SKM-1 (cell line): ENCODE data around the gene KLRK1.
"Not testable (repeated sequence)": the region's sequence is repeated elsewhere in the genome, so short reads cannot be mapped to it uniquely, and the experiment has no call there.

Source experiments
- DNase-seq: peaks from one replicate; lab custom pipeline; 2025; ENCODE audit not compliant: unreplicated experiment; lab: John Stamatoyannopoulos, UW

The KLRK1 gene

DNA sequence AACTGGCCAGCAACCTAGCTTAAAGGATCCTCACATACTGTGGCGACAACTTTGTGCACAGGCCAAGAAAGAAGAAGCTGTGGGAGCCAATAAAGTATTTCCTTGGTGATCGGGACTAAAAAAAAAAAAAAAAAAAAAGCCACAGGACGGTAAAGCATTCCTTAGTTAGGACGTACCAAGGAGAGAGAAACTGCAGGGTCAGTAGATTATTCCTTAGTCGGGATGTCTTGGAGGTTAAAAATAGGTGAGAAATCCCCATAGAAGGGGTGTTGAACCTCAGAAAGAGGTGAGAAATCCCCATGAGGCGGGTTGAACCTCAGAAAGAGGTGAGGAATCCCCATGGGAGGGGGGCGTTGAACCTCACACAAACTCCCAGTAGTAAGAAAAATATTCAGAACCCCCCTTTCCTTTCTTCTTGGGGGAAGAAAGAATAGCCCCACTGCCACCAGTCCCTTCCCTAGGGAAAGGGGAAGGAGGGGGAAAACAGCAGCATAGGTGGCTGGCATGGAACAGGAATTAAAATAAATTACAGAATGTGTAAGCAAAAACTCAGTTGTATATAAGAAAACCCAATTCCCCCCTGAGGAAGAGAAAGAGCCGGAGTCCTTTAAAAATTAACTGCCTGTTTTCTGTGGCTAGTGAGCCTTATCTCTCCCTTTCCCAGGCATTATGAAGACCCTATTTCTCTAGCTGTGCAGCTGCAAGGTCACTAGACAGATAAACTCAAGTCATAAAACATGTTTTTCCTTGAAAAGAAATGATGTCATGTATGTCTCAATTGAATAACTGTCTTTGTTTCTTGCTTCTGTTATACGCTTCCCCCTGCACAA is 26.8 kb downstream of the KLRK1 start:
- no peak for DNase-seq

DNA sequence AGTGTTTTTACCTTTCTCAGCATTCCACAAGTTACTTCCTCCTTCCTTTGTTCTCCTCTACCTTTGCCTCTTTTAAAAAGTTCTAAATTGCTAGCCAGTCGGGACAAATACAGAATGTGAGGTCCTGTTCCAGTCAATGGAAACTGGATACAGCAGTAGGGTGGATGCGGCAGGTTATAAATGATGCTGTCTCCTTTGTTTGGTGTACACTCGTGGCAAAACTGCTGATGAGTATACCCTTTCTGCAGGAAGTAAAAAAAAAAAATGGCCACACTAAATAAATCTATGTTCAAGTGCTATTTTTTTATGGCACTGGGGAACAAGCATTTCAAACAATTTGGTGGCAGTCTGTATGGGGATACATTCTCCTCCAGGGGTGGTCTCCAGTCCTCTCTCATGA is 27.5 kb downstream of the KLRK1 start:
- no peak for DNase-seq

DNA sequence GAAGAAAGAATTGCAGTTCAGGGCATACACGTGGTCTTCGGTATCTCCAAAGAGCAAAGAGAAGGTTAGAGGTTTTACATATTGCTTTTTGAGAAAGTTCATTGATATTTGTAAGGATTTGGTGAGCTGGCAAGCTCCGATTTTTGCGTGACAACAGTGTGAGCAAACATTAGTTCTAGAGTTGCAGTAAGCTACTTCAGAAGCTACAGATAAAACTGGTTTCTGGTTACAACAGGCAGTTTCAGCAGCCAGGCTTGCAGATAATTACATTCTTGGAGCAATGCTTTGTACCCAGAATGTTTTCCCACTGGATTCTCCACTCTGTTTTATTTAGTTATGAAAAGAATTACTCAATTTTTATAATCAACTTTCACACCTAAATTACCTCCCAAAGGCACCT is 28.2 kb downstream of the KLRK1 start:
- DNase-seq = no peak

DNA sequence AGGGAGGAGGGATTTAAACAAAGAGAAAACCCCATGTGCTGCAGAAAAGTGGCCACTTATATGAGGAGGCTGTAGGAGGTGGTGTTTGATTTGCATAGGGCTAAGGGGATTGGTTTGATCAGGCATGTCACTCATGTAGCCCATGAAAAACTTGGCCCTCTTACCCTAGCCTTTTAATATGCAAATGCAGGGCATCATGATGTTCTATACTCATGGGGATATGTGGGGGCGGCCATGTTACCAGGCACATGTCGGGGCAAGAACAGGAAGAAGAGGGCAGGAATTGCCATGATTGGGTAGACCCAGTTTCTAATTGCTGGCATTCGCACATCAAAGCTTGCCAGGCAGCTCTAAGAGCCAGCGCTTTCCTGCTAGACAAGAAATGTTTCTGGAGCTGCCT is 28.8 kb downstream of the KLRK1 start:
- no peak for DNase-seq

DNA sequence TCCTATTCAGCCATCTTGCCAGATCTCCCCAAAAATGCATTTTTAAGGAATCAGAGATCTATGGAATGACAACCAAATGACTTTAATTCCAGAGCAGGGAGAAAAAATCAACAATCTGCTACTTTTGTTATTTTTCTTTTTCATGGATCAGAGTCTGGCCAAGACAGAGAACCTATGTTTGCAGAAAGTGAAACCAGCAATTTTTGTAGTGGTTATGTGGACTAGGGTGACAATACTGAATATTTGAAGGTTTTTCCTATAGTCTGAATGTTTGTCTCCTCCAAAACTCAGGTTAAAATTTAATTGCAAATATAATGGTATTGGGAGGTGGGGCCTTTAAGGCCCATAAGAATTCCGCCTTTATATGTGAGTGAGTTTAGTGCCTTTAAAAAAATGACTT is 30.9 kb downstream of the KLRK1 start:
- DNase-seq = no peak

DNA sequence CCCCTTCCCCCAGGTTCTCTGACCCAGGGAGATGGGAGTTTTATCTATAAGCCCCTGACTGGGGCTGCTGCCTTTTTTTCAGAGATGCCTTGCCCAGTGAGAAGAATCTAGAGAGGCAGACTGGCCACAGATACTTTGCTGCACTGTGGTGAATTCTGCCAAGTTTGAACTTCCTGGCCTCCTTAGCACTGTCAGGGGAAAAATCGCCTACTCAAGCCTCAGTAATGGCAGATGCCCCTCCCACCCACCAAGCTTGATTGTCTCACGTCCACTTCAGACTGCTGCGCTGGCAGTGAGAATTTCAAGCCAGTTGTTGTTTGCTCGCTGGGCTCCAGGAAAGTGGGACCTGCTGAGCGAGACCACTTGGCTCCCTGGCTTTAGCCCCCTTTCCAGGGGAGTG is 31.7 kb downstream of the KLRK1 start:
- no peak for DNase-seq

DNA sequence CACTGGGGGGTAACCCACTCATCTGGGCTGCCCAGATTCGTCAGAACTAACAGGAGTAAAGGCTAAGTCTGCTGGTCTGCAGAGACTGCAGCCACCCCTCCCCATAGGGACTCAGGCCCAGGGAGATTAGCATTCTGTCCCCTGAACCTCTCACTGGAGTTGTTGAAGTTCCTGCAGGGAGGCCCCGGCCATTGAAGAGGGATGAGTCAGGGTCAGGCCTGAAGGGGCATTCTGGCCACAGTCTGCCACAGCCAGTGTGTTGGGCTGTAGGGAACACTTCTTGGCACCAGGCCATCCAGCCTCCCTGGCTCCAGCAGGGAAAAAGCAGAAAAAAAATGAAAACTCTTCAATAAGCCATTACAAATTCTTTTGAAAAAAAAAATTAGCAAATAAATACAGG is 35.3 kb downstream of the KLRK1 start:
- no peak for DNase-seq

DNA sequence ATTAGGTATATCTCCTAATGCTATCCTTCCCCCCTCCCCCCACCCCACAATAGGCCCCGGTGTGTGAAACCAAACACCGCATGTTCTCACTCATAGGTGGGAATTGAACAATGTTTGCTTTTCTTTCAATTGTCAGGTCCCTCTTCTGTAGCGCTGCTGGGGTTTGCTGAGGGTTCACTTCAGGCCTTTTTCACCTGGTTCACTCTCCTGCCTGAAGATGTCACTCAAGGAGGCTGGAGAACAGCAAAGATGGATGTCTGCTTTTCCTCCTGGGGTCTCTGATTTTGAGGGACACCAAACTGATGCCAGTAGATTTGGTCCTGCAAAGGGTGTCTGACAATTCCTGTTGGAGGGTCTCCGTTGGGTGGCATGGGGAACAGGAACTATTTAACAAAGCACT is 35.8 kb downstream of the KLRK1 start:
- no peak for DNase-seq

DNA sequence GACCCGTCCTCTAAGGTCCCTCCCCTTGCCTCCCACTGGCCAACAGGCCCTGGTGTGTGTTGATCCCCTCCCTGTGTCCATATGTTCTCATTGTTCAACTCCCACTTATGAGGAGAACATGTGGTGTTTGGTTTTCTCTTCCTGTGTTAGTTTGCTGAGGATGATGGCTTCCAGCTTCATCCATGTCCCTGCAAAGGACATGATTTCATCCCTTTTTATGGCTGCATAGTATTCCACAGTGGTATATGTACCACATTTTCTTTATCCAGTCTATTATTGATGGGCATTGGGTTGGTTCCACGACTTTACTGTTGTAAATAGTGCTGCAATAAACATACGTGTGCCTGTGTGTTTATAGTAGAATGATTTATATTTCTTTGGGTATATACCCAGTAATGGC is 38.4 kb downstream of the KLRK1 start:
- not testable (repeated sequence) for DNase-seq

DNA sequence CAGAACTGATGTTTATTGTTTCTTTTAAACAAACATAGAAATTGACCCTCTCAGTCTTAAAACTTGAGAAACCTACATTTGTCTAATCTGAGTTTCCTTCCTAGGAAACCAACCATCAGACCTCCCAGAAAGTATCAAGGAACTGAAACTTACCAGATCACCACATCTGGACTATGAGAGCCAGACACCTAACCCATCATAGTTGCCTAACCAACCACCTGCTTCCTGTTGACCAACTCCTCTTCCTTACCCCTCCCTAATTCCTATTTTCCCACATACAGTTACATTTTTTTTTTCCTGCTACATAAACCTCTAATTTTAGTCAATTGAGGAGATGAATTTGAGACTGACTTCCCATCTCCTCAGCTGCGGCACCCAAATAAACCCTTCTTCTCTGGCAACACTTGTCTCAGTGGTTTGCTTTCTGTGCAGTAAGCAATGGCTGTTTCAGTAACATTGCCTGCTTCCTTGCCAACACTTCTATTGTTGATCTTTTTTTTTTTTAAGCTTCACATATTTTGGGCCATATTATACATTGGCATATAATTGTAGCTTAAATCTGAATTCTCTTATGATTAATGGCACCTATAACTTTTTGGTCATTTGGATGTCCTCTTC is 47.8 kb downstream of the KLRK1 start:
- no peak for DNase-seq

DNA sequence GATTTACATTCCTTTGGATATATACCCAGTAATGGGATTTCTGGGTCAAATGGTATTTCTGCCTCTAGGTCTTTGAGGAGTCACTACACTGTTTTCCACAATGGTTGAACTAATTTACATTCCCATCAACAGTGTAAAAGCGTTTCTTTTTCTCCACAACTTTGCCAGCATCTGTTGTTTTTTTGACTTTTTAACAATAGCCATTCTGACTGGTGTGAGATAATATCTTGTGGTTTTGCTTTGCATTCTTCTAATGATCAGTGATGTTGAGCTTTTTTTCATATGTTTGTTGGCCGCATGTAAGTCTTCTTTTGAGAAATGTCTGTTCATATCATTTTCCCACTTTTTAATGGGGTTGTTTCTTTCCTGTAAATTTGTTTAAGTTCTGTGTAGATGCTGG is 48.9 kb downstream of the KLRK1 start:
- not testable (repeated sequence) for DNase-seq

DNA sequence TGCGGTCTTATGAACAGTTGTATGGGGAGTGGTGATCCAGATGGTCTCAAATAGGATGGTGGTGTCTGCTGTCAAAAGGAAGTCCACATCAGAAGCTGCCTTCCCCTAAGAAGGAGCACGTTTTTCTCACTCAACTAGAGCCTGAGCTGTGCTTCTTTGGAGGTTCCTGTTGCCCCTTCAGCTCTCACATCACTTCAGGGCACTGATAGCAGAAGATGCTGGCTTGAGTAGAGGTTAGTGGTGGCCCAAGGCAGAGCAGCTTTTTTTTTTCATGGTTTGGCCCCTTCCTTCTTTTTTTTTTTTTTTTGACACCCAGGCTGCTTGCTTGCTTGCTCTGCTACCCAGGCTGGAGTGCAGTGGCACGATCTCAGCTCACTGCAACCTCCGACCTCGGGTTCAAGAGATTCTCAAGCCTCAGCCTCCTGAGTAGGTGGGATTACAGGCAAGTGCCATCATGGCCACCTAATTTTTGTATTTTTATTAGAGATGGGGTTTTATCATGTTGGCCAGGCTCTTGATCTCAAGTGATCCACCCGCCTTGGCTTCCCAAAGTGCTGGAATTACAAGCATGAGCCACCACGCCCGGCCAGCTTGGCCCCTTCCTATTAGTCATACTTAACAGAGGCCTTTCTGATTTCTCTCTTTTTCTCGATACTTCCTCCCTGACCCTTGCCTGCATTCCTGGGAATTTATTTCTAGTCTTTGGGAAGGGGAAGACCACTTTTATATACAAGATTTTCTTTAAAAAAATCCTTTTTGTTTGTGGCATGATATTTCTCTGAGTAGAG is 50.6 kb downstream of the KLRK1 start:
- no peak for DNase-seq

DNA sequence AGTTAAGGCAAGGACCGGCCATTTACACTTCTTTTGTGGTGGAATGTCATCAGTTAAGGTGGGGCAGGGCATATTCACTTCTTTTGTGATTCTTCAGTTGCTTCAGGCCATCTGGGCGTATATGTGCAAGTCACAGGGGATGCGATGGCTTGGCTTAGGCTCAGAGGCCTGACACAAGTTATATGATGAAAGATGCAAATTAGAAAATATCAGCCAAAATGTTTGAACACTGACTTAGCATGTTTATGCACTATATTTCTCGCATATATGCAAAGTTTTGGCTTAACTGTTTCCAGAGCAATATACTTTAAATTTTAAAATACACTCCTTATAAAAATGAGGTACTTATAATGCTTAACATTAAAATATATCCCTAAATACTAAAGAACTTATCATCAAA is 51.4 kb downstream of the KLRK1 start:
- DNase-seq = not testable (repeated sequence)

DNA sequence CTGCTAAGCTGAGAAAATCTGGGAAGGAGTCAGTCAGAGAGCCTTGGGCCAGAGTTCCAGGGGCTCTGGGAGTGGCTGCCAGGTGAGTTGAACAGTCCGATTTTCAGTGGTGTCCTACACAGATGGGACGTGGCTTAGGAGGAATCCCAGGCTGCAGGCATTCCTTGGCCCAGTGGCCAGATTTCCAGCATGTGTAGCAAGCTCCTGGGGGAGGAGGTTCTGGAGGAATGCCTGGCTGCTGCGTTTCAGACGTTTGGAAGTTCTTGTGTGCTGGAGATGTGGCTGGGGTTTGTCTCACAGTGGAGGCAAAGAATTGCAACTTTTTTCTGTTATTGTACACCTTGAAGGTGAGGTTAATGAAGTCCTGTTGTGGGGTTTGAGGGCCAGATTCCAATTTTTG is 53.6 kb downstream of the KLRK1 start:
- DNase-seq = not testable (repeated sequence)

DNA sequence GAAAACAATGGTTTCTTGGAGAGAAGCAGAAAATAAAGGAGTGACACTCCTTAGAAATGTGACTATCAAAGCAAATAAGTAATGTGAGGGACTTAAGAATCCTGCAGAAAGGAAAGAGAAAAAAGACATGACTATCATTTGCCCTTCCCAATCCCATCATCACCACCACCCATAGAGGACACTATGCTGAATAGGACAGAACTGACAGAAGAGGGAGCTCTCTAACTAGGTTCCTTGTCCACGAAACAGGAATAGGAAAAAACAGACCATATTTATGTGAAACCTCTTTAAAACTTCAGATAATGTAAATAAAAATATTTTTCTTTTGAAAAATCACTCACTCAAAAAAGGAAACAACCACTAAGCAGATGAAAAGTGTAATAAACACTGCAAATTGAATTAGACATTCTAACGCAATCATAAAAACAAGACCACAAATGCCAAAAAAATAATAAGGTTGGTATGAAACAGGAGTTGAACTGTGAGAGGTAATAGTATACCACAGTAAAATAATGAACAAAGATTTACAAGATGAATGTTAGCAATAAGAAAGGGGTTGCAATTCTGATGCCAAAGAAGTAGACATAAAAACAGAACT is 58.1 kb downstream of the KLRK1 start:
- DNase-seq = no peak

DNA sequence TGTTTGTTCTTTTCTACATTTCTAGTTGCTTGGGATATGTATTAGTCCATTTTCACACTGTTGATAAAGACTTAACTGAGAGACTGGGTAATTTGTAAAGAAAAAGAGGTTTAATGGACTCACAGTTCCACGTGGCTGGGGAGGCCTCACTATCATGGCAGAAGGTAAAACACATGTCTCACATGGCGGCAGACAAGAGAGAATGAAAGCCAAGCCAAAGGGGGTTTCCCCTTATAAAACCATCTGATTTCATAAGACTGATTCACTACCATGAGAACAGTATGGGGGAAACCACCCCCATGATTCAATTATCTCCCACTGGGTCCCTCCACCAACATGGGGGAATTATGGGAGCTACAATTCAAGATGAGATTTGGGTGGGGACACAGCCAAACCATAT is 61.1 kb downstream of the KLRK1 start:
- not testable (repeated sequence) for DNase-seq
